ENCODE measurements around the gene VPS8. TPM values are rescaled to one million over a fixed set of nuclear protein-coding genes. Genes with fewer than 3 reads are reported as not detected.

The VPS8 gene
- total RNA-seq, 1 donor from 2014 or later, result 62.9 TPM

DNA sequence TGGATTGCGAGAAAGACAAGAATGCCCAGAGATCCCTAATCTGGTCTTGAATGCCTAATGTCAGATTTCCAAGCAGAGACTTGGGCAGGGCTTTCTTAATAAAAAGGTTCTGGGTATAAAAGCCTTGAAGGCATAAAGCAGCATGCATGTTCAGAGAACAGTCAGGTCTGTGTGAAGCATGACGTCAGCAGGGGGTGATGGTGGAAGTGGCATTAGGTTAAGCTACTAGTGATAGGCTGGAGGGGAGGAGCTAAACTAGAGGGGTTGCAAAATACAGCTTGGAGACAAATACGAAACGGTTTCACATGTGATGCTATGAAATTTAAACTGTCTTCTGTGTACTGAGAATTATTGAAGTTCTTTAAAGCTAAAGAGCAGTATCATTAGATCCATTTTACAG lies 125.6 kb downstream of the VPS8 start:
- TF ChIP-seq, protein P1, sequence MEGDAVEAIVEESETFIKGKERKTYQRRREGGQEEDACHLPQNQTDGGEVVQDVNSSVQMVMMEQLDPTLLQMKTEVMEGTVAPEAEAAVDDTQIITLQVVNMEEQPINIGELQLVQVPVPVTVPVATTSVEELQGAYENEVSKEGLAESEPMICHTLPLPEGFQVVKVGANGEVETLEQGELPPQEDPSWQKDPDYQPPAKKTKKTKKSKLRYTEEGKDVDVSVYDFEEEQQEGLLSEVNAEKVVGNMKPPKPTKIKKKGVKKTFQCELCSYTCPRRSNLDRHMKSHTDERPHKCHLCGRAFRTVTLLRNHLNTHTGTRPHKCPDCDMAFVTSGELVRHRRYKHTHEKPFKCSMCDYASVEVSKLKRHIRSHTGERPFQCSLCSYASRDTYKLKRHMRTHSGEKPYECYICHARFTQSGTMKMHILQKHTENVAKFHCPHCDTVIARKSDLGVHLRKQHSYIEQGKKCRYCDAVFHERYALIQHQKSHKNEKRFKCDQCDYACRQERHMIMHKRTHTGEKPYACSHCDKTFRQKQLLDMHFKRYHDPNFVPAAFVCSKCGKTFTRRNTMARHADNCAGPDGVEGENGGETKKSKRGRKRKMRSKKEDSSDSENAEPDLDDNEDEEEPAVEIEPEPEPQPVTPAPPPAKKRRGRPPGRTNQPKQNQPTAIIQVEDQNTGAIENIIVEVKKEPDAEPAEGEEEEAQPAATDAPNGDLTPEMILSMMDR (IDR thresholded peaks at IDR 0.05), result no peak
- no peak for ATAC-seq
- peaks cover 49% of the 10 kb centered on the region for H3K36me3 ChIP-seq

DNA sequence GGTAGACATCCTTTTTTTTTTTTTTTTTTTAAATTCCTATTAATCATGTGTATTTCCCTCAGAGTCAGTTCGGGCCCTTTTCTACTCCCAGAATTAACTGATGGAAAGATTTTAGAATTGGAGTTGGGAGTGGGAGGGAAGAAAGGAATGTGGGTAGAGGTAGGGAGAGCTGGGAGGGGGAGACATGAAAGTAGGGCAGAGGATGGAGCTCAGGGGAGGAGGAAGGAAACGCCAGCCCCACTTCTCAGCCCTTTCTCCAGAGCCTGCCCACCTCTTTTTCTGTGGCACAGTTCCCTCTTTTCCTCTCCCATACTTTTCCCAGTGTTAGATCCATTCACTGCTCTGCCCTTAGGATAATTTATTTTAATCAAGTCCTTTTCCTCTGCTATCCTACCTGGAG lies 129.4 kb downstream of the VPS8 start:
- H3K36me3 ChIP-seq, result peaks cover 52% of the 10 kb centered on the region

More for the DNA sequence above, 125.6 kb downstream of the VPS8 start:
- no peak for DNase-seq
- H3K9me3 ChIP-seq, result no peaks in the 10 kb centered on the region
- no peaks in the 10 kb centered on the region for H3K27me3 ChIP-seq
- H3K4me1 ChIP-seq, result no peaks in the 10 kb centered on the region
- no peak overlapping the region for H3K4me3 ChIP-seq
- intact Hi-C loops (cut with DNase I), result no loop called here
- no peak overlapping the region for H3K27ac ChIP-seq

DNA sequence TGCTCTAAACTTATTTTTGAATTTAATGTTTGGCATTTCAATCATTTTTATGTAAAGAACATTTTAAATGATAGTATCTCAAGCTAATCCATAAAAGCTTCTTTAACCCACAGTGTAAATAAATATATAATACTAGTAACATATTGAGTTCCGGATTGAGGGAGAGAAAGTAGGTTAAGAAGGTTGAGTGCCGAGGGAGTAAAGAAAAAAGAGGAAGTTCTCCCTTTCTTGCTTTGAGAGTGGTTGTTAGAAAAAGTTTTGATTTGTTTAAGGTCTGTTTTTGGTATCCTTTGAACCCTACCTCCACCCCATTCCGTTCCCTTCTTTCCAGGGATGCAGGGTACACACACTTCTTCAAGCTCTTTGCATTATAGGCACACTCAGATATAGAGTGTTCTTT lies 130.8 kb downstream of the VPS8 start:
- H3K27ac ChIP-seq, result no peak overlapping the region
- peaks cover 46% of the 10 kb centered on the region for H3K36me3 ChIP-seq
- ATAC-seq (no peak), DNase-seq (no peak)
- no peaks in the 10 kb centered on the region for H3K4me1 ChIP-seq
- TF ChIP-seq, protein P1 (IDR thresholded peaks at IDR 0.05), result no peak
- H3K9me3 ChIP-seq, result no peaks in the 10 kb centered on the region
- no peaks in the 10 kb centered on the region for H3K27me3 ChIP-seq
- intact Hi-C loops (cut with DNase I), result no loop called here
- no peak overlapping the region for H3K4me3 ChIP-seq

More for the DNA sequence above, 129.4 kb downstream of the VPS8 start:
- no peaks in the 10 kb centered on the region for H3K4me1 ChIP-seq
- no peak overlapping the region for H3K27ac ChIP-seq
- ATAC-seq, result no peak
- no peaks in the 10 kb centered on the region for H3K27me3 ChIP-seq
- no peak for DNase-seq
- TF ChIP-seq, protein P1 (IDR thresholded peaks at IDR 0.05), result no peak
- intact Hi-C loops (cut with DNase I), result no loop called here
- no peak overlapping the region for H3K4me3 ChIP-seq
- H3K9me3 ChIP-seq, result no peaks in the 10 kb centered on the region

DNA sequence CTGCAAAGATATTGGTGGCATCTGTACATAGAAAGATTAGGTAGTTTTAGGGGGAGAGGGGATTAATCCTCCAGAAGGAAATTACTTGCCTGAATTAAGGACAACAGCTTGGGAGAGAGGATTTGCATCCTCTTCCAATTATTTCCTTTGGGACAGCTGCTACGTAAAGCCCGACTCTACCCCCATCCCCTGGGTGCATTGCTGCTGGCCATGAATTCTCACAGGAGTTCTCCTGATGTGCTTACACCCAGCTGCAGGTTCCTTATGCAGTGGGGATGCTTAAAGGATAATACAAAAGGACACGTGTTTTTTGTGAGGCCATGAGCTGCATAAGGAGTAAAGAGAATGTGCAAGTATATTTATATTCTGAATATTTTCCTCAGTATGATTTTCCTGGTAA lies 132.3 kb downstream of the VPS8 start:
- Histone ChIP-seq H3K36me3 (peaks cover 38% of the 10 kb centered on the region), H3K9me3 (no peaks in the 10 kb centered on the region), H3K4me3 (no peak overlapping the region), H3K27me3 (no peaks in the 10 kb centered on the region), H3K4me1 (no peaks in the 10 kb centered on the region), H3K27ac (no peak overlapping the region)
- DNase-seq (no peak), ATAC-seq (no peak)
- TF ChIP-seq, protein P1 (IDR thresholded peaks at IDR 0.05), result no peak
- intact Hi-C loops (cut with DNase I), result no loop called here

DNA sequence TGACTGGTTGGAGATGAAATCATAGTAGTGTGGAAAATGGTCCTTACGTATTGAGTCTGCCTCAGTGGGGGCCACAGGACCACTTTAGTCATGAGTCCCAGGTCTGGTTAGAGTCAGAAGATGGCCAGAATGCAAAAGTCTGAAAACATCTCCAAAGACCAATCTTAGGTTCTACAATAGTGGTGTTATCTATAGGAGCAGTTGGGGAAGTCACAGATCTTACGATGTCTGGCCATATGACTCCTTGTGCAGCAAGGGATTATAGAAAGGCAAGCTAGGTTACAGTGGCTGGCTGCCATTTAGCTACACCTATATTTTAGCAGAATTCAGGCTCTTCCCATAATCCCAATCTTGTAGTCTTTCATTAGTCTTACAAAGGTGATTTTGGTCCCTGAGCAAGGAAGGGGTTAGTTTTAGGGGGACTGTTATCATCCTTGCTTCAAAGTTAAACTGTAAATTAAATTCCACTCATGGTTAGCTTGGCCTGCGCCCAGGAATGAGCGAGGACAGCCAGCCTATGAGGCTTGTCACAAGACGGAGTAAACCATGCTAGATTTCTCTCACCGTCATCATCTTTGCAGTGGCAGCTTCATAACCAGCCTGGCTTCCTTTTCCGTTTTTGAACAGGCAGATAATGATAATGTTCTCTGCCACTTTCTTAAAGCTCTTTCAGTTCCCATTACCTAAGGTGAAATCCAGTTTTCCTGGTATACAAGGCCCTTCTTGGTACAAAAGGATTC lies 134.1 kb downstream of the VPS8 start:
- H3K9me3 ChIP-seq, result no peaks in the 10 kb centered on the region
- no peaks in the 10 kb centered on the region for H3K4me1 ChIP-seq
- TF ChIP-seq, protein P1 (IDR thresholded peaks at IDR 0.05), result no peak
- intact Hi-C loops (cut with DNase I), result no loop called here
- H3K27ac ChIP-seq, result no peak overlapping the region
- H3K36me3 ChIP-seq, result peaks cover 30% of the 10 kb centered on the region
- no peak for DNase-seq
- H3K27me3 ChIP-seq, result no peaks in the 10 kb centered on the region
- H3K4me3 ChIP-seq, result no peak overlapping the region
- ATAC-seq, result no peak

Data from upper lobe of right lung (tissue), 1 donor.